ENCODE data around the gene NPRL2. TPM values are rescaled to one million over a fixed set of nuclear protein-coding genes. Genes with fewer than 3 reads are reported as not detected.

The NPRL2 gene
- total and polyA plus RNA-seq, 2 of the 13 experiments (the other 11 are each of a cell fraction or from before 2014, with no cell fraction given) = 30.6 to 51.4 TPM

DNA sequence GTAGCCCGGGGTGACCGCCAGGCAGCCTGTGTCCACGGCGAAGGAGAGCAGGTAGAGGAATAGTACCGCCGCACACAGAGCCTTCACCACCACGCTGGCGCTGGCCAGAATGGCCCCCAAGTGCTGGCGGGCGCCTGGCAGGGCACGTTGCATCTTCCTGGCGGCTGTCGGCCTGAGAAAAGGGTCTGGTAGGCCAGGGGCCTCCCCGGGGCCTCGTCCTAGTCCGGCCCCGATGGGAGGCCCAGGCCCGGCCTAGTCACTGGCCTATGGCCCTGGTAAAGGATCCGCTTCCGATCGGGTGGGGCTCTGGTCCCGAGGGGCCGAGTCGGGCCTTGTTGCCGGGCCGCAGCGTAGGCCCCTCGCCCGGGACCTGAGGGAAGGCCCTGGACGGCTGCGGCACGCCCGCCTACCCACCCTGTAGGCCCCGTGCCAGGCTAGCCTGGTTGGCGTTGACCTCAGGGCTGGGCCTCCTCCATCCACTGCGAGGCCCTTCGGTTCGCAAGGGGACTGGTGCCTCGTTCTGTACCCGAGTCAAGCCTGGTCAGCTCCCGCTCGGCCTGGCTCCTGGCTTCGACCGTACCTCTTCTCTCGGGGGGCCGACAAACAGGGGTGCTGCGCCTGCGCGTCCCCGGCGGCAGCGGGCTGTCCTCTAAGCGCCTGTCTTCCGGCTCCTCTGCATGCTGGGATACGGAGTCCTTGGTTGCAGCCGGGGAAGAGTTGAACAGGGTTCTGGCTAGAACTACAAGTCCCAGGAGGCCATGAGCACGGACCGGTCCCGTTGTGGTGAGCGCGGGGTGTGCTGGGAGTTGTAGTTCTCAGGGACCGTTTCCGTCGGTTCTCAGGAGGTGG is 8.6 kb upstream of the NPRL2 start, which contains the start of gene TMEM115 (continued):
- TF ChIP-seq, protein P1, sequence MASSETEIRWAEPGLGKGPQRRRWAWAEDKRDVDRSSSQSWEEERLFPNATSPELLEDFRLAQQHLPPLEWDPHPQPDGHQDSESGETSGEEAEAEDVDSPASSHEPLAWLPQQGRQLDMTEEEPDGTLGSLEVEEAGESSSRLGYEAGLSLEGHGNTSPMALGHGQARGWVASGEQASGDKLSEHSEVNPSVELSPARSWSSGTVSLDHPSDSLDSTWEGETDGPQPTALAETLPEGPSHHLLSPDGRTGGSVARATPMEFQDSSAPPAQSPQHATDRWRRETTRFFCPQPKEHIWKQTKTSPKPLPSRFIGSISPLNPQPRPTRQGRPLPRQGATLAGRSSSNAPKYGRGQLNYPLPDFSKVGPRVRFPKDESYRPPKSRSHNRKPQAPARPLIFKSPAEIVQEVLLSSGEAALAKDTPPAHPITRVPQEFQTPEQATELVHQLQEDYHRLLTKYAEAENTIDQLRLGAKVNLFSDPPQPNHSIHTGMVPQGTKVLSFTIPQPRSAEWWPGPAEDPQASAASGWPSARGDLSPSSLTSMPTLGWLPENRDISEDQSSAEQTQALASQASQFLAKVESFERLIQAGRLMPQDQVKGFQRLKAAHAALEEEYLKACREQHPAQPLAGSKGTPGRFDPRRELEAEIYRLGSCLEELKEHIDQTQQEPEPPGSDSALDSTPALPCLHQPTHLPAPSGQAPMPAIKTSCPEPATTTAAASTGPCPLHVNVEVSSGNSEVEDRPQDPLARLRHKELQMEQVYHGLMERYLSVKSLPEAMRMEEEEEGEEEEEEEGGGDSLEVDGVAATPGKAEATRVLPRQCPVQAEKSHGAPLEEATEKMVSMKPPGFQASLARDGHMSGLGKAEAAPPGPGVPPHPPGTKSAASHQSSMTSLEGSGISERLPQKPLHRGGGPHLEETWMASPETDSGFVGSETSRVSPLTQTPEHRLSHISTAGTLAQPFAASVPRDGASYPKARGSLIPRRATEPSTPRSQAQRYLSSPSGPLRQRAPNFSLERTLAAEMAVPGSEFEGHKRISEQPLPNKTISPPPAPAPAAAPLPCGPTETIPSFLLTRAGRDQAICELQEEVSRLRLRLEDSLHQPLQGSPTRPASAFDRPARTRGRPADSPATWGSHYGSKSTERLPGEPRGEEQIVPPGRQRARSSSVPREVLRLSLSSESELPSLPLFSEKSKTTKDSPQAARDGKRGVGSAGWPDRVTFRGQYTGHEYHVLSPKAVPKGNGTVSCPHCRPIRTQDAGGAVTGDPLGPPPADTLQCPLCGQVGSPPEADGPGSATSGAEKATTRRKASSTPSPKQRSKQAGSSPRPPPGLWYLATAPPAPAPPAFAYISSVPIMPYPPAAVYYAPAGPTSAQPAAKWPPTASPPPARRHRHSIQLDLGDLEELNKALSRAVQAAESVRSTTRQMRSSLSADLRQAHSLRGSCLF (CRISPR knock-in tag; IDR thresholded peaks at IDR 0.05; ENCODE audit: borderline replicate concordance) = no peak
- TF ChIP-seq TMF1 (CRISPR knock-in tag; IDR thresholded peaks at IDR 0.05; ENCODE audit: low read depth) (no peak; the same call in 1 of the 2 replicates), BHLHE40 (IDR thresholded peaks at IDR 0.05; ENCODE audit: low read length) (peak; percentile 23; the same call in 1 of the 2 replicates), ZNF709 (CRISPR knock-in tag; IDR thresholded peaks at IDR 0.05) (0 out of 2 replicates have a peak, but pooled peaks have one; percentile 7), TCF7L2 (IDR thresholded peaks at IDR 0.05; ENCODE audit: low read depth, low read length) (no peak), KLF12 (CRISPR knock-in tag; IDR thresholded peaks at IDR 0.05; ENCODE audit: borderline replicate concordance) (peak; percentile 35; the same call in 1 of the 2 replicates), EP300 (IDR thresholded peaks at IDR 0.05; ENCODE audit: low read depth in 2 of 2, low read length in 2 of 2) (peak in 1 of 2 experiments; percentile 46; a peak in 1 of 4 replicates), EP300 (CRISPR knock-in tag; IDR thresholded peaks at IDR 0.05; ENCODE audit: borderline replicate concordance) (no peak), ZNF550 (CRISPR knock-in tag; IDR thresholded peaks at IDR 0.05; ENCODE audit: borderline replicate concordance) (no peak), RBFOX2 (IDR thresholded peaks at IDR 0.05; ENCODE audit: low read depth, low read length) (peak; percentile 89), ZNF44 (CRISPR knock-in tag; IDR thresholded peaks at IDR 0.05) (0 out of 2 replicates have a peak, but pooled peaks have one; percentile 80), ZNF549 (CRISPR knock-in tag; IDR thresholded peaks at IDR 0.05) (no peak), GABPA (IDR thresholded peaks at IDR 0.05; ENCODE audit: low read depth, low read length) (no peak), GABPA (CRISPR knock-in tag; IDR thresholded peaks at IDR 0.05; ENCODE audit: low read depth) (peak; percentile 97), CBX2 (IDR thresholded peaks at IDR 0.05; ENCODE audit: low read depth, low read length) (no peak), CBX2 (CRISPR knock-in tag; IDR thresholded peaks at IDR 0.05; ENCODE audit: low read depth) (no peak), ZNF772 (CRISPR knock-in tag; IDR thresholded peaks at IDR 0.05) (peak; percentile 90; the same call in 1 of the 2 replicates), KDM1A (CRISPR knock-in tag; IDR thresholded peaks at IDR 0.05) (no peak), KDM3A (CRISPR knock-in tag; IDR thresholded peaks at IDR 0.05; ENCODE audit: low read depth) (no peak), ZMYM2 (CRISPR knock-in tag; IDR thresholded peaks at IDR 0.05) (no peak), NFE2L1 (CRISPR knock-in tag; IDR thresholded peaks at IDR 0.05; ENCODE audit: borderline replicate concordance) (no peak), ZSCAN31 (CRISPR knock-in tag; IDR thresholded peaks at IDR 0.05; ENCODE audit: low read depth) (peak; percentile 70), REXO4 (CRISPR knock-in tag; IDR thresholded peaks at IDR 0.05; ENCODE audit: borderline replicate concordance) (no peak), DR1 (CRISPR knock-in tag; IDR thresholded peaks at IDR 0.05) (peak; percentile 82), ATF7-NPFF (CRISPR knock-in tag; IDR thresholded peaks at IDR 0.05; ENCODE audit: low read depth) (peak; percentile 76; the same call in 1 of the 2 replicates), SATB2 (CRISPR knock-in tag; IDR thresholded peaks at IDR 0.05) (no peak; the same call in 1 of the 2 replicates), NCOA5 (CRISPR knock-in tag; IDR thresholded peaks at IDR 0.05) (no peak)

All from HepG2 (cell line).